COR-L47 (cell line): ENCODE results near the gene XRRA1.
"Not testable (repeated sequence)": the region's sequence is repeated elsewhere in the genome, so short reads cannot be mapped to it uniquely, and the experiment has no call there.

Experiments
- DNase-seq: peaks from one replicate; lab custom pipeline; 2025; lab: John Stamatoyannopoulos, UW

Gene XRRA1

GRCh38 chr11:74895340-74896116, 53.4 kb downstream of the XRRA1 start:
- DNase-seq = no peak

- DNase-seq = not testable (repeated sequence)
Observed at GRCh38 chr11:74893015-74893414, 55.9 kb downstream of the XRRA1 start.

- DNase-seq = no peak
Observed at GRCh38 chr11:74877132-74877531, 71.8 kb downstream of the XRRA1 start.

GRCh38 chr11:74871037-74871436, 77.9 kb downstream of the XRRA1 start:
- DNase-seq = no peak

- DNase-seq = no peak
Observed at GRCh38 chr11:74870485-74870884, 78.4 kb downstream of the XRRA1 start.

GRCh38 chr11:74866557-74866956, 82.3 kb downstream of the XRRA1 start:
- no peak for DNase-seq

- DNase-seq = no peak
Observed at GRCh38 chr11:74863410-74863809, 85.5 kb downstream of the XRRA1 start.

GRCh38 chr11:74860743-74861142, 88.1 kb downstream of the XRRA1 start:
- DNase-seq = no peak

- DNase-seq = no peak
Observed at GRCh38 chr11:74853223-74853622, 95.7 kb downstream of the XRRA1 start.

- no peak for DNase-seq
Observed at GRCh38 chr11:74849525-74850391, 99.1 kb downstream of the XRRA1 start.

GRCh38 chr11:74847895-74848294, 101.0 kb downstream of the XRRA1 start:
- no peak for DNase-seq

GRCh38 chr11:74847395-74847794, 101.5 kb downstream of the XRRA1 start:
- DNase-seq = no peak

- no peak for DNase-seq
Observed at GRCh38 chr11:74846770-74847169, 102.1 kb downstream of the XRRA1 start.

- no peak for DNase-seq
Observed at GRCh38 chr11:74845978-74846517, 102.8 kb downstream of the XRRA1 start.

- no peak for DNase-seq
Observed at GRCh38 chr11:74844865-74845264, 104.0 kb downstream of the XRRA1 start.

- DNase-seq = no peak
Observed at GRCh38 chr11:74844072-74844471, 104.8 kb downstream of the XRRA1 start.

GRCh38 chr11:74842967-74843366, 105.9 kb downstream of the XRRA1 start:
- no peak for DNase-seq

GRCh38 chr11:74840486-74840885, 108.4 kb downstream of the XRRA1 start:
- DNase-seq = no peak

- DNase-seq = no peak
Observed at GRCh38 chr11:74839971-74840370, 108.9 kb downstream of the XRRA1 start.

GRCh38 chr11:74839446-74839845, 109.4 kb downstream of the XRRA1 start:
- no peak for DNase-seq

GRCh38 chr11:74838188-74838587, 110.7 kb downstream of the XRRA1 start:
- no peak for DNase-seq

GRCh38 chr11:74837191-74837590, 111.7 kb downstream of the XRRA1 start:
- no peak for DNase-seq

- DNase-seq = no peak
Observed at GRCh38 chr11:74826901-74827300, 122.0 kb downstream of the XRRA1 start.
